Upper lobe of left lung (tissue), 6 donors: ENCODE results near the gene LPIN1. TPM values are rescaled to one million over a fixed set of nuclear protein-coding genes. Genes with fewer than 3 reads are reported as not detected.

ENCODE experiments used
- ATAC-seq, 2 donors: fragments of 200-7000 bp; cut with Tn5 transposase; one replicate each; pipeline ENCODE4 v1.9.1; 2022; ENCODE audit warnings: mild to moderate bottlenecking in 2 of 2, moderate library complexity in 2 of 2; ENCODE audit not compliant: low FRiP score in 2 of 2
- DNase-seq, 2 donors: peaks; one replicate each; pipeline ENCODE4 v3.0.0-alpha.2; 2019 to 2020
- H3K27ac ChIP-seq, 4 donors: fragments of 200-600 bp; sonication (generic); one replicate each; pipeline ENCODE4 v1.5.1; 2016 to 2019
- H3K27me3 ChIP-seq, 4 donors: fragments of 200-600 bp; sonication (generic); one replicate each; pipeline ENCODE4 v1.5.1; 2017 to 2019
- H3K36me3 ChIP-seq, 4 donors: fragments of 200-600 bp; sonication (generic); one replicate each; pipeline ENCODE4 v1.5.1; 2016 to 2019
- H3K4me1 ChIP-seq, 4 donors: fragments of 200-600 bp; sonication (generic); one replicate each; pipeline ENCODE4 v1.5.1; 2018 to 2019
- H3K4me3 ChIP-seq, 4 donors: fragments of 200-600 bp; sonication (generic); one replicate each; pipeline ENCODE4 v1.5.1; 2017 to 2019; ENCODE audit warnings: mild to moderate bottlenecking in 2 of 4, moderate library complexity in 1 of 4
- H3K9me3 ChIP-seq, 4 donors: fragments of 200-600 bp; sonication (generic); one replicate each; pipeline ENCODE4 v1.5.1; 2018 to 2019
- EP300 ChIP-seq, 4 donors: sonication (generic); formaldehyde crosslinking; IDR thresholded peaks; one replicate each; pipeline ENCODE4 v1.5.1; 2017; ENCODE audit warnings: antibody characterized with exemption in 4 of 4, control low read depth in 2 of 4
- POLR2A ChIP-seq, 4 donors: fragments of 450-650 bp; IDR thresholded peaks; one replicate each; pipeline ENCODE4 v1.5.1; 2016 to 2017; ENCODE audit warnings: antibody characterized with exemption in 4 of 4, mild to moderate bottlenecking in 2 of 4
- POLR2AphosphoS5 ChIP-seq, 2 donors: sonication (generic); formaldehyde crosslinking; IDR thresholded peaks; one replicate each; pipeline ENCODE4 v1.5.1; 2017; ENCODE audit warnings: antibody characterized with exemption in 2 of 2
- WGBS, 2 donors: methylation state at CpG; one replicate each; pipeline ENCODE4 v1.1.5; 2017 to 2018; 5-methylcytosine and 5-hydroxymethylcytosine counted together
- total RNA-seq, 6 donors: library from RNA; depleted of rRNA in 4 of 6; stranded (reverse); fragments of >200 nt in 4 of 6; gene quantifications; one replicate each; pipeline versions ENCODE4 v1.1.0 to v1.2.1, GENCODE V29; 2016 to 2021
- TF ChIP-seq, protein P1 (sequence below), 6 experiments: fragments of 450-650 bp in 4 of 6; fragments of 200-600 bp in 2 of 6; sonication (generic) in 2 of 6; IDR thresholded peaks; one replicate each; pipeline ENCODE4 v1.5.1; 2016 to 2019; ENCODE audit warnings: antibody characterized with exemption in 6 of 6
- donor health status: DM: no; HTN: no; CAD: no; lungs with moderate emphysema.
- donor health status: DM: no; HTN: yes; CAD: no; lungs with severe emphysema.

The LPIN1 gene
- total RNA-seq, 6 donors from 2014 or later, result 45.9 to 87.0 (median 54.2) TPM

- Histone ChIP-seq H3K4me3 (no peak overlapping the region), H3K4me1 (no peaks in the 10 kb centered on the region), H3K9me3 (no peaks in the 10 kb centered on the region), H3K27ac (no peak overlapping the region), H3K36me3 (peaks cover 26 to 91% (median 64%) of the 10 kb centered on the region in 4 donors), H3K27me3 (no peaks in the 10 kb centered on the region)
- DNase-seq, result no peak
- ATAC-seq, result no peak
- WGBS, 2 donors, result 87 to 90% methylated on average over 15 of the region's 15 CpGs
- TF ChIP-seq POLR2A (IDR thresholded peaks at IDR 0.05) (no peak), POLR2AphosphoS5 (IDR thresholded peaks at IDR 0.05) (no peak), EP300 (IDR thresholded peaks at IDR 0.05) (no peak)
- TF ChIP-seq, protein P1, sequence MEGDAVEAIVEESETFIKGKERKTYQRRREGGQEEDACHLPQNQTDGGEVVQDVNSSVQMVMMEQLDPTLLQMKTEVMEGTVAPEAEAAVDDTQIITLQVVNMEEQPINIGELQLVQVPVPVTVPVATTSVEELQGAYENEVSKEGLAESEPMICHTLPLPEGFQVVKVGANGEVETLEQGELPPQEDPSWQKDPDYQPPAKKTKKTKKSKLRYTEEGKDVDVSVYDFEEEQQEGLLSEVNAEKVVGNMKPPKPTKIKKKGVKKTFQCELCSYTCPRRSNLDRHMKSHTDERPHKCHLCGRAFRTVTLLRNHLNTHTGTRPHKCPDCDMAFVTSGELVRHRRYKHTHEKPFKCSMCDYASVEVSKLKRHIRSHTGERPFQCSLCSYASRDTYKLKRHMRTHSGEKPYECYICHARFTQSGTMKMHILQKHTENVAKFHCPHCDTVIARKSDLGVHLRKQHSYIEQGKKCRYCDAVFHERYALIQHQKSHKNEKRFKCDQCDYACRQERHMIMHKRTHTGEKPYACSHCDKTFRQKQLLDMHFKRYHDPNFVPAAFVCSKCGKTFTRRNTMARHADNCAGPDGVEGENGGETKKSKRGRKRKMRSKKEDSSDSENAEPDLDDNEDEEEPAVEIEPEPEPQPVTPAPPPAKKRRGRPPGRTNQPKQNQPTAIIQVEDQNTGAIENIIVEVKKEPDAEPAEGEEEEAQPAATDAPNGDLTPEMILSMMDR (IDR thresholded peaks at IDR 0.05), result no peak
These were observed 52.4 kb downstream of the LPIN1 start for GRCh38 chr2:11798701-11799435.

DNA sequence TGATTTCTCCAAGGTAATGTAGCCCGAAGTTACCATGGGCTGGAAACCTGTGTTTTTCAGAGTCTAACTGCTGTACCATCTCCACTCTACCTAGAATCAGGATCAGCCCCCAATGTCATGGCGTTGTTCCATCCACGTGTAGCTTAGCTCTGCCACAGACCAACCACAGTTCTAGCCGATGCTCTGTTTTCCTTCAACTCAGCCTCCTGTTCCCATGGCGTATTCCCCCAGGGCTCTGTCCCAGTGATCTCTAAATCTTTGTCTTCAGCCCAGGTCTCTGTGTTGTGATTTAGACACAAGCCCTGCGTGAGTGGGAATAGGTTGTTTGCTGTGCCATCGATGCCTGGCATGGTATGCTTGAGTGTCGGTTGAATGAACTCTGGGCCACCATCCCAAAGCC is 53.4 kb downstream of the LPIN1 start:
- Histone ChIP-seq H3K4me3 (no peak overlapping the region), H3K9me3 (no peaks in the 10 kb centered on the region), H3K27me3 (no peaks in the 10 kb centered on the region), H3K4me1 (no peaks in the 10 kb centered on the region), H3K27ac (no peak overlapping the region), H3K36me3 (peaks cover 17 to 92% (median 71%) of the 10 kb centered on the region in 4 donors)
- DNase-seq, result no peak
- 94 to 95% methylated on average over 8 of the region's 8 CpGs for WGBS, 2 donors
- ATAC-seq, result no peak
- TF ChIP-seq EP300 (IDR thresholded peaks at IDR 0.05), result no peak
- TF ChIP-seq, protein P1 (IDR thresholded peaks at IDR 0.05), result no peak
- TF ChIP-seq POLR2A (IDR thresholded peaks at IDR 0.05), result no peak
- TF ChIP-seq POLR2AphosphoS5 (IDR thresholded peaks at IDR 0.05), result no peak

DNA sequence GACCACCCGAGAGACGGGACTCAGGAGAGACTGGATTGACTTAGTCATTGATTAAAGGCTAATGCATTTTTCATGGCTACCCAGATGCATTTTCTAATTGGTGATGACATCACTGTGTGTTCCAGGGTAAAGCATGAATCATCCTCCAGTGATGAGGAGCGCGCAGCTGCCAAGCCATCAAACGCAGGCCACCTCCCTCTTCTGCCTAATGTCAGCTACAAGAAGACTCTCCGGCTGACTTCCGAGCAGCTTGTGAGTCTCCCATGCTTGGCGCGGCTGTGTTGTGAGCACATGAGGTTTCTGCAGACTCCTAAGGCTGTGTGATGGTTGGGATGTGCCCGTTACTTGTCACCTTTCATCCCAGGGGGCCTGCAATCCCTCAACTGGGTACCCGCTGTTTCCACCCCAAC is 56.4 kb downstream of the LPIN1 start:
- H3K4me1 ChIP-seq, result no peaks in the 10 kb centered on the region
- ATAC-seq (peak in 1 of 2 donors; percentile 50), DNase-seq (no peak)
- H3K4me3 ChIP-seq, result no peak overlapping the region
- peaks cover 27 to 92% (median 67%) of the 10 kb centered on the region in 4 donors for H3K36me3 ChIP-seq
- H3K9me3 ChIP-seq, result no peaks in the 10 kb centered on the region
- 97 to 98% methylated on average over 11 of the region's 11 CpGs for WGBS, 2 donors
- no peaks in the 10 kb centered on the region for H3K27me3 ChIP-seq
- no peak for TF ChIP-seq EP300 (IDR thresholded peaks at IDR 0.05)
- TF ChIP-seq POLR2A (IDR thresholded peaks at IDR 0.05), result no peak
- TF ChIP-seq POLR2AphosphoS5 (IDR thresholded peaks at IDR 0.05), result no peak
- TF ChIP-seq, protein P1 (IDR thresholded peaks at IDR 0.05), result no peak
- H3K27ac ChIP-seq, result no peak overlapping the region

DNA sequence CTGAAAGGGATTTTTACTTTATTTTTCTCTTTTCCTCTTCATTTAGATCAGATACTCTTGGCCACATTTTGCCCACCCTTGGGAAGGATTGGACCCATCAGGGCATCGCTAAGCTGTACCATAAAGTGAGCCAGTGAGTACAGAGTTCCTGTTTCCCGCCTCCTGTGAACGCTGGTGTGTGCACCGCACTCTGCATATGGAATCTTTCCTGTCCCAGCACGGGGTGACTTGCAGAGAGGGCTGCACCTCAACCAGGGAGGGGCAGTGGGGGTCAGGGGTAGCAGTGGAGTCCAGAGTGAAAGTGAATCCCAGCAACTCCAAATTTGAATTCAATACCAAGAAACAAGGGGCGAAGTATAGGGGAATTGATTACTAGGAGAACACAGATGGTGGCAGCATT is 58.6 kb downstream of the LPIN1 start:
- peaks cover 32 to 88% (median 58%) of the 10 kb centered on the region in 4 donors for H3K36me3 ChIP-seq
- no peaks in the 10 kb centered on the region for H3K4me1 ChIP-seq
- H3K27me3 ChIP-seq, result no peaks in the 10 kb centered on the region
- TF ChIP-seq, protein P1 (IDR thresholded peaks at IDR 0.05), result no peak
- TF ChIP-seq POLR2A (IDR thresholded peaks at IDR 0.05) (no peak), POLR2AphosphoS5 (IDR thresholded peaks at IDR 0.05) (no peak), EP300 (IDR thresholded peaks at IDR 0.05) (no peak)
- no peak overlapping the region for H3K4me3 ChIP-seq
- DNase-seq (no peak), ATAC-seq (no peak)
- no peak overlapping the region for H3K27ac ChIP-seq
- H3K9me3 ChIP-seq, result no peaks in the 10 kb centered on the region
- WGBS, 2 donors, result 93 to 95% methylated on average over 6 of the region's 6 CpGs

GRCh38 chr2:11805920-11806319 is 59.5 kb downstream of the LPIN1 start:
- Histone ChIP-seq H3K4me1 (no peaks in the 10 kb centered on the region), H3K36me3 (peaks cover 32 to 89% (median 61%) of the 10 kb centered on the region in 4 donors), H3K9me3 (no peaks in the 10 kb centered on the region), H3K4me3 (no peak overlapping the region), H3K27ac (no peak overlapping the region), H3K27me3 (no peaks in the 10 kb centered on the region)
- no peak for ATAC-seq
- no peak for TF ChIP-seq EP300 (IDR thresholded peaks at IDR 0.05)
- no peak for TF ChIP-seq POLR2AphosphoS5 (IDR thresholded peaks at IDR 0.05)
- TF ChIP-seq, protein P1 (IDR thresholded peaks at IDR 0.05), result no peak
- no peak for TF ChIP-seq POLR2A (IDR thresholded peaks at IDR 0.05)
- no peak for DNase-seq
- WGBS, 2 donors, result 95 to 97% methylated on average over 6 of the region's 6 CpGs
